Measurements from ENCODE around the gene CMYA5. TPM values are rescaled to one million over a fixed set of nuclear protein-coding genes. Genes with fewer than 3 reads are reported as not detected.

CMYA5 gene
- total RNA-seq, 1 experiment from 2014 or later, result 0.81 TPM

- no peak for DNase-seq
- TF ChIP-seq CTCF (conservative IDR thresholded peaks at IDR 0.05), result no peak
- no peak for TF ChIP-seq EZH2 (IDR thresholded peaks at IDR 0.05; ENCODE audit: low read depth)
- H3K4me2 ChIP-seq, result no peak overlapping the region
- no peaks in the 10 kb centered on the region for H3K27me3 ChIP-seq (ENCODE audit: insufficient read depth, low read depth)
- ChIA-PET POLR2A (ENCODE audit: unreplicated experiment) (no interaction called here), CTCF (no interaction called here)
- H2AFZ ChIP-seq, result no peak overlapping the region
- no peaks in the 10 kb centered on the region for H3F3A ChIP-seq (ENCODE audit: insufficient read depth, low read depth)
- no peaks in the 10 kb centered on the region for H4K20me1 ChIP-seq (ENCODE audit: insufficient read depth)
- no peaks in the 10 kb centered on the region for H3K36me3 ChIP-seq (ENCODE audit: low read depth)
- no peaks in the 10 kb centered on the region for H3K9me2 ChIP-seq (ENCODE audit: insufficient read depth)
- H3K27ac ChIP-seq, result no peak overlapping the region
- no TSS peak for BruUV-seq (replicated peaks)
- no peak overlapping the region for H3K4me3 ChIP-seq
- H3K4me1 ChIP-seq (replicated peaks; ENCODE audit: insufficient read depth), result no peaks in the 10 kb centered on the region
- H3K9me3 ChIP-seq (ENCODE audit: insufficient read depth, low read depth), result no peaks in the 10 kb centered on the region
- intact Hi-C loops (cut with micrococcal nuclease; ENCODE audit: unreplicated experiment), result no loop called here
- no peaks in the 10 kb centered on the region for H3K79me2 ChIP-seq (ENCODE audit: low read depth)
These were observed 157.9 kb downstream of the CMYA5 start for GRCh38 chr5:79847561-79847960.

GRCh38 chr5:79849061-79849460 is 159.4 kb downstream of the CMYA5 start:
- ChIA-PET POLR2A (ENCODE audit: unreplicated experiment) (no interaction called here), CTCF (no interaction called here)
- Histone ChIP-seq H3K4me1 (replicated peaks; ENCODE audit: insufficient read depth) (no peaks in the 10 kb centered on the region), H3K79me2 (ENCODE audit: low read depth) (no peaks in the 10 kb centered on the region), H4K20me1 (ENCODE audit: insufficient read depth) (no peaks in the 10 kb centered on the region), H3K27ac (no peak overlapping the region), H3K27me3 (ENCODE audit: insufficient read depth, low read depth) (no peaks in the 10 kb centered on the region), H3K9me3 (ENCODE audit: insufficient read depth, low read depth) (no peaks in the 10 kb centered on the region), H3F3A (ENCODE audit: insufficient read depth, low read depth) (no peaks in the 10 kb centered on the region), H3K36me3 (ENCODE audit: low read depth) (no peaks in the 10 kb centered on the region), H2AFZ (no peak overlapping the region), H3K4me3 (no peak overlapping the region), H3K9me2 (ENCODE audit: insufficient read depth) (no peaks in the 10 kb centered on the region), H3K4me2 (no peak overlapping the region)
- TF ChIP-seq CTCF (conservative IDR thresholded peaks at IDR 0.05) (no peak), EZH2 (IDR thresholded peaks at IDR 0.05; ENCODE audit: low read depth) (no peak)
- DNase-seq, result no peak
- intact Hi-C loops (cut with micrococcal nuclease; ENCODE audit: unreplicated experiment), result no loop called here
- no TSS peak for BruUV-seq (replicated peaks)

Other genes starting within 250 kb of the CMYA5 start
- gene HOMER1, start 175.7 kb upstream of the CMYA5 start, total RNA-seq (2021), result 9.0 and 12.5 TPM in 2 replicates
- 52.7 and 64.3 TPM in 2 replicates for gene TENT2, start 77.4 kb upstream of the CMYA5 start, total RNA-seq (2021)